GM21515 (cell line): Measurements from ENCODE around the gene MAN2A1.
"Not testable (repeated sequence)": the region's sequence is repeated elsewhere in the genome, so short reads cannot be mapped to it uniquely, and the experiment has no call there.

ENCODE experiments used
- ATAC-seq: cut with Tn5 transposase; IDR thresholded peaks from one replicate; pipeline ENCODE4 v1.9.1; 2021; ENCODE audit not compliant: unreplicated experiment

MAN2A1 gene

DNA sequence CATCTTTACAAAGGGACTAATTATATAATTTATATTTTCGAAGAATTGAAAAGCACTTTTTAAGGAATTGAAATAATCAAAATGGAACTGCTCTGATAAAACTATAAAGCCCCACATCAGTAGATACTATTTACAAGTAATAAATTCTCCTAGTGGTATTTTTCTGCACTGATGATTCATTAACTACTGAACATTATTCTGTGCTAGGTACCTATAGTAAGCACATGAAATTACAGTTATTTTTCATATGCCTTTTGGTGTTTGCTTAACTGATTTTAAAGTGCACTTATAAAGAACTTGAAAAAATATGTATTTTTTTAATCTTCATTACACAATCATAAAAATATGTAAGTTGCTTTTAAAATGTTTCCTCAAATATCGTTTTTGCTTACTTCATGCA lies 123.0 kb downstream of the MAN2A1 start:
- ATAC-seq = no peak

DNA sequence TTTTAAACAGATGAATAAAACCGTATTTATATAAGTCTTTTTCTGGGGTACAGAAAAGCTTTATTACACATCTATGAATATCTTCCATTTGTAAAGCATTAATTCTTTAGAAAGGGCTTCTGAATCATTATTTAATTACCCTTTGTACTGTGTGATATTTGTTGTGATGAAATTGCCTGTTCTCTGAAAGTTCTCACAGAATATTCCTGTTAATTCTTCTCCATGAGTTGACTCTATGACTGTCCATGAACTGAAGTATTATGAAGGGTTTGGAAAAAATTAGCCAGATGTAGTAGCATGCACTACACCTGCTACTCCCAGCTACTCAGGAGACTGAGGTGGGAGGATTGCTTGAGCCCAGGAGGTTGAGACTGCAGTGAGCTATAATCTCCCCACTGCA lies 127.0 kb downstream of the MAN2A1 start:
- ATAC-seq = no peak

DNA sequence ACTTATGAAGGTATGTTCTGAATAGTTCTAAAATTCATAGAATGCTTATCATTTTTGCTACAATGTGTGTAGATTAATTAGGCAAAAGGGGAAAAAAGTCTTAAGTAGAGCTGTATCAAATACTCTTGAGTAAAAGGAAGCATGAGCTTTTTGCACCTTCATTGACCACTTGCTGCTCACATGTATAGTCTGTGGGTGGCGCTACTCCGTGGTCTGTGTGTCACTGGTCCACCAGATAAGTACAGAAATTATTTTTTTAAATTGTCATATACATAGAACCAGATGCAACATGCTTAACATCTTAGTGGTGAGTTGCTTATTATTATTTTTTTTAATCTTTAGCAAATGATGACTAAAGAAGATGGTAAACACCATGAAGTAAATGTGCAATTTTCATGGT lies 130.2 kb downstream of the MAN2A1 start:
- ATAC-seq = no peak

DNA sequence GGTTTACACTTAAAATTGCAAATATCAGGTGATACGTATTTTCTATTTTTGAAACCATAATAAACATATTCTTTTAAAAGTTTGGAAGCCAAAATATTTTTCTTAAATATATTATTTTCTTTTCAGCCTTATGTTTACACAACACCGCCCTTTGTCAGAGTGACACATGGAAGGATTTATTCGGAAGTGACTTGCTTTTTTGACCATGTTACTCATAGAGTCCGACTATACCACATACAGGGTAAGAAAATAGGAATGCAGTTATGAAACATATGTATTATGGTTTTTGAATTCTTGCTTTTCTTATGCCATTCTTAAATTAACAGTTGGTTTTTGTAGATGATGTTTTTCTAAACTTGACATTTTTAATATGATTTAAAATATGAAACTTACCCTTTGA lies 133.9 kb downstream of the MAN2A1 start:
- no peak for ATAC-seq

DNA sequence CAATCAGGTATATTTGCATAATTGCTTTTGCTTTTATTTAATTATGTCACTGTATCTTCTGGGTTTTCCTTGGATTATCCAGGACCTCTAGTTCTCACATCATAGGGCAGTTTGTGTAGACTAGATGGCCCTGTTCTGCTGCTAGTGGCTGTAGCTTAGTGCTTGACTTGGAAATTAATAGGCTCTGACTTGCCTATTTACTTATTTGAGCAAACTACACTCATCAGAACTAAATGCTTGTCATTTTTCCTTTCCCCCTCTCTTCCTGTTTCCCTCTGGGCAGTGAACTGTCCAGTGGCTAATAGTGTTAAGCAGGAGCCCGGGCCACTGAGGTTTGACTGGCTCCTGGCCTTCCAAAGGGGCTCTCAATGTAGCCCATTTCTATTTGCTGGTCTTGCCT lies 135.7 kb downstream of the MAN2A1 start:
- no peak for ATAC-seq

DNA sequence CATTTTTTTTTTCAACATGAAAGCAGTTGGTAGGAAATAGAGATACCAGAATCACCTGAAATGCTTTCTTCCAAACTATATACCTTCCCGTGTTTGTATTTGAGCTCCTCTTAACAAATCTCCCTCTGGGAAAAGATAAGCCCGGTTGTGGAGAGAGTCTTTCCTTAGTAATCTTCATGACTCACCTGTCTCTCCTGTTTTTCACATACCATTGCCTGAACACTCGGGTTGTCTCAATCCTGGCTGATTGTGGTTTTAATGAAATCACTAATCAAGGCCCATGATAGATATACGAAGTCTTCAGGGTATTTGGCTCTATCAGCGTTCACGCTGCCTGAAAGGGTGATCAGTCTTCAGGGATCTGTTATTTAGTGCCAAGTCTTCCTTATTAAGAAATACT lies 136.7 kb downstream of the MAN2A1 start:
- no peak for ATAC-seq

DNA sequence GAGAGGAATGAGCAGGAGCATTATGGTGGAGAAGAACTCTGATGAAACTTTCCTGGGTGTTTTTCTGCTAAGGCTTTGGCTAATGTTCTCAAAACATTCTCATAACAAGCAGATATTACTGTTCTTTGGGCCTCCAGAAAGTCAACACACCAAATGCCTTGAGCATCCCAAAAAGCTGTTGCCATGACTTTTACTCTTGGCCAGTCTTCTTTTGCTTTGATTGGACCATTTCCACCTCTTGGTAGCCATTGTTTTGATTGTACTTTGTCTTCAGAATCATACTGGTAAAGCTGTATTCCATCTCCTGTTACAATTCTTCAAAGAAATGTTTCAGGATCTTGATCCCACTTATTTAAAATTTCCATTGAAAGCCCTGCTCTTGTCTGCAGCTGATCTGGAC lies 139.6 kb downstream of the MAN2A1 start:
- no peak for ATAC-seq

DNA sequence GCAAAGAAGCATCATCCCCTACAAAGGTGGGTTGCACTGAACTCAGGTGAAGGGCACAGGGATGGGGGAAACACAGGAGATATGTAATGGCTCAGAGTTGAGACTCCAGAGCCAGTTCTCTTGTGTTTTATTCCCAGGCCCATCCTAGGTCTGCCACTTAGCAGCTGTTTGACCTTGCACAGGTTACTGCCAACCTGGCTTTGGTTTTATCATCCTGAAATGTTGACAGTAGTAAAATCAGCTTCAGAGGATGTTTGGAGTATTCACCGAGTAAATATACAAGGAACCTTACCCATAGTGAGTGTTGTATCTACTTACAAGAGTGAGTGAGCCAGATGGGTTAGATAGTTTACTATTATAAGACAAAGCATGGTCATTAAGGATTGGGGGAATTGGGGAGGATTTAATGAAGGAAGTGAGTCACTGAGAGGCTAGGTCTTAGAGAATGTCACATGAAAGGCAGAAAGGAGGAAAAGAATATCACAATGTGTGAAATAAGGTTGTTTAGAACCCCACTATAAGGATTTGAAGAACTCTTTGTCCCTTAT lies 141.3 kb downstream of the MAN2A1 start:
- ATAC-seq = no peak

DNA sequence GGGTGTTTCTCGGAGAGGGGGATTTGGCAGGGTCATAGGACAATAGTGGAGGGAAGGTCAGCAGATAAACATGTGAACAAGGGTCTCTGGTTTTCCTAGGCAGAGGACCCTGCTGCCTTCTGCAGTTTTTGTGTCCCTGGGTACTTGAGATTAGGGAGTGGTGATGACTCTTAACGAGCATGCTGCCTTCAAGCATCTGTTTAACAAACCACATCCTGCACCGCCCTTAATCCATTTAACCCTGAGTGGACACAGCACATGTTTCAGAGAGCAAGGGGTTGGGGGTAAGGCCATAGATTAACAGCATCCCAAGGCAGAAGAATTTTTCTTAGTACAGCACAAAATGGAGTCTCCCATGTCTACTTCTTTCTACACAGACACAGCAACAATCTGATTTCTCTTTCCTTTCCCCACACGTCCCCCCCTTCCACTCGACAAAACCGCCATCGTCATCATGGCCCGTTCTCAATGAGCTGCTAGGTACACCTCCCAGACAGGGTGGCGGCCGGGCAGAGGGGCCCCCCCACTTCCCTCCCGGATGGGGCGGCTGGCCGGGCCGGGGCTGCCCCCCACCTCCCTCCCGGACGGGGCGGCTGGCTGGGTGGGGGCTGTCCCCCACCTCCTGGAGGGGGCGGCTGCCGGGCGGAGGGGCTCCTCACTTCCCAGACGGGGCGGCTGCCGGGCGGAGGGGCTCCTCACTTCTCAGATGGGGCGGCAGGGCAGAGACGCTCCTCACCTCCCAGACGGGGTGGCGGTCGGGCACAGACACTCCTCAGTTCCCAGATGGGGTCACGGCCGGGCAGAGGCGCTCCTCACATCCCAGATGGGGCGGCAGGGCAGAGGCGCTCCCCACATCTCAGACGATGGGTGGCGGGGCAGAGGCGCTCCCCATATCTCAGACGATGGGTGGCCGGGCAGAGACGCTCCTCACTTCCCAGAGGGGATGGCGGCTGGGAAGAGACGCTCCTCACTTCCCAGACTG lies 142.8 kb downstream of the MAN2A1 start:
- ATAC-seq = not testable (repeated sequence)

DNA sequence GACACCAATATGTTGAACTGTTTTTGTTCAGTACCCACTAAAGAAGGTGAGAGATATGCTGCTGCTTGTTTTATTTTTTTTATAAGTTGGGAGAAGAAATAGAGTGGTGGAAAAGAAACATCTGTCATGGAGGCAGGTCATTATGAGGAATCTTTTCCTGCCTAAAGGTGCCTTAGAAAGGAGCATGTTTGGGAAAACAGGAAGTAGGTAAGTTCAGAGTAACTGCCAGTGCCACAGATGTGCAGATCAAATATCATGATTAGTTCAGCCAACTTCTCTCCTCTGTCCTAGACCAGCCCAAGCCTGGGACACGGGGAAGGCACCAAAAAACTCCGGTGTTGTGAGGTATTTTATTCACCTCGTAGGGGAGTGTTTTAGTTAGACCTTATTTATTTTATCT lies 144.2 kb downstream of the MAN2A1 start:
- ATAC-seq = no peak

DNA sequence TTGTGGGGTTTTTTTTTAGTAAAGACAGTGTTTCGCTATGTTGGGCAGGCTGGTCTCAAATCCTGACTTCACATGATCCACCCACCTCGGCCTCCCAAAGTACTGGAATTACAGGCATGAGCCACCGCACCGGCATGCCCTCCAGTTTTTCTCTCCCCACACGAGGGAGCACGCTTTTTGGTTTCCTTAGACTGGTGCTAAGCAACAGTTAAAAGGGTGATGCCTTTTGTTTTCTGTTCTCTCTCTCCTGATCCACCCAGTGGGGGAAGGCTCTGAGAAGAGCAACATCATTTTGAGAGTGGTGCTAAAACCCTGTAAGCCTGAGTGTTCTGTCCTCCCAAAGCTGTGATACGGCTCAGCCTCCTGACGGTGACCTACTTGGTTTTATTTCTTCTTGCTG lies 146.6 kb downstream of the MAN2A1 start:
- ATAC-seq = no peak

DNA sequence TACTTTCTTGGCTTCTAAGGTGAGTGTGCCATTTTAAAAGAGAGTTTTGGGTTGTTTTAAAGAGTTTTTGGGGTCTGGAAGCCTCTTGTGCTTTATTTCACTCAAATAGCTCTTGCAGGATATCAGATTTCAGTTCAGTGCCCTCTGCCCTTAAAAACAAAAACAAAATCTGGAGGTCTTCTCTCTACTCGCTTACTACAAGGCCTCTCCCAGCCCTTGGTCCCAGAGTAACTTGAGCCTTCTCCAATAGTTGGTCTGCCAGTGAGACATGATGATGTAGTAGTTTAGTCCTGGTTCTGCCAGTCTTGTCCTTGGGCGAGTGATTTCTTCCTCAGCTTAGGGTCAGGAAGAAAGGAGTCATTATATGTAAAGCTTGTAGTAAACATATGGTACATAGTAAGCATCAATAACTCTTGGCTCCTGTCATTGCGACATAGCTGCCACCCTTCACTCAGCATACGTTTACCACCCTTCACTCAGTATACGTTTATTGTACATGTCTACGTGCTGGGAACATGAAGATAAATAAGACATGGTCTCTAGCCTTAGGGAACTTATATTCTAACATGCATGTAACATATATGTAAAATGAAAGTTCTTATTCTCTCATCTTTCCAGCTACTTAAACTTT lies 147.6 kb downstream of the MAN2A1 start:
- ATAC-seq = no peak

DNA sequence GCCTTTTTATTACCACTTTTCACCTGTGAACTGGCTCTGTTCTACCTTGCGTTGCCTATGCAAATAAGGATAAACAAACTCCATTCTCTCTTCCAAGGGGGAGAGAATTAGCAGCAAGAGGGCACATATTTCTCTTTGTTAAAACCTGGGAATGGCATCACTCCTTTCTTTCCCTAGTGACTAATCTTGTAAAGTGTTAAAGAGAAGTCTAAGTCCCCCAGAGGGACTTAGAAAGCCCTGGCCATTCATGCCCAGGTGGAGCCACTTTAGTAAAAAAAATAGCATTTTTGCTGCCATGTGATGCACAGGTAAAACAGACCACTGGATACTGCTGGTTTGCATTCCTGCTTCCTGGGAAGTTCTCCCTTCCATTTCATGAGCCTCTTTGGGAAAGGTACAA lies 148.4 kb downstream of the MAN2A1 start:
- ATAC-seq = no peak

DNA sequence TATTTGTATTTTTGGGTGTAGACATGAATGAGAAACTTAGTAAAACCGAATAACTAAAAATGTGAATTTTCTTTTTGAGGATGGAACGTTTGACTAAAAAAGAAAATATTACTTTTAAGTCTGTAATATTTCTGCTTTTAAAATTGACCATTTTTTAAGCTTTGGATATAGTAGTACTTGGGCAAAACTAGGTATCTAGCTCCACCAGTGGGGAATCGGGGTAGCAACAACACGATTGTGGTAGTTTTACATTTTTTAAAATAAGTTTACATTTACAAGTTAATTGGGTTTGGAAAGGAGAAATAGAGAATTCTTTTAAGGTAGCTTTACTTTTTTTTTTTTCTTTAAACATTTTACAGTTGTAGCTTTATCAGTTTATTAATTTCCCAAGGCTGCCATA lies 154.4 kb downstream of the MAN2A1 start:
- no peak for ATAC-seq

DNA sequence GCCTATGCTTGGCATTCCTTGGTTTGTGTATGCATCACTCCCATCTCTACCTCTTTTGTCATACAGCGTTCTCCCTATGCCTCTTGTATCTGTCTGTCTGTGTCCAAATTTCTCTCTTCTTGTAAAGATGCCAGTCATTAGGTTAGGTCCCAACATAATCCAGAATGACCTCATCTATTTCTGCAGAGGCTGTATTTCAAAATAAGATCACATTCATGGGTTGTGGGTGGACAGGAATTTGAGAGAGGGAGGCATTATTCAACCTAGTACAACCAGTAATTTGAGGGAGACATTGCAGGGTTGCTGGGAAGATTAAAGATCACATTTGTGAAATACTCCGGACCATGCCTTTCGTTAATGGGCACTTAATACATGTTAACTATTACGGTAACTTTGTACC lies 155.0 kb downstream of the MAN2A1 start:
- no peak for ATAC-seq

DNA sequence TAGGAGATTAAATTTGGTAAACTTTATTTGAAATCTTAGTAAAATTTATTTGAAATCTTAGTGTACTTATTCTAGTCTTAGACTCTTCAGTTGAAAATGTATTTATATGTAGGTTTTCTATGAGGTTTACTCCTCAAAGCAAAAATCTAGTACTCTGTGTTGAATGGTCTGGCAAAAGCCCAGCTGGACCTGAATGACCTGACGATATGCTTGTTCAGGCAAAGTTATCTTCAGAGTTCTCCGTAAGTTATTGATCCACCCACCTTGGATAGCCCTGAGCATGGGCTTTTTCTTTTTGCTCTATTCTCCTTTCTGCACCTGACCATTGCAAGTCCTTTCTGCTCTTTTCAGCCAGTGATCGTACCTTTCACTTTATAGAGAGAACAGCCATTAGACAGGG lies 158.4 kb downstream of the MAN2A1 start:
- ATAC-seq = no peak

DNA sequence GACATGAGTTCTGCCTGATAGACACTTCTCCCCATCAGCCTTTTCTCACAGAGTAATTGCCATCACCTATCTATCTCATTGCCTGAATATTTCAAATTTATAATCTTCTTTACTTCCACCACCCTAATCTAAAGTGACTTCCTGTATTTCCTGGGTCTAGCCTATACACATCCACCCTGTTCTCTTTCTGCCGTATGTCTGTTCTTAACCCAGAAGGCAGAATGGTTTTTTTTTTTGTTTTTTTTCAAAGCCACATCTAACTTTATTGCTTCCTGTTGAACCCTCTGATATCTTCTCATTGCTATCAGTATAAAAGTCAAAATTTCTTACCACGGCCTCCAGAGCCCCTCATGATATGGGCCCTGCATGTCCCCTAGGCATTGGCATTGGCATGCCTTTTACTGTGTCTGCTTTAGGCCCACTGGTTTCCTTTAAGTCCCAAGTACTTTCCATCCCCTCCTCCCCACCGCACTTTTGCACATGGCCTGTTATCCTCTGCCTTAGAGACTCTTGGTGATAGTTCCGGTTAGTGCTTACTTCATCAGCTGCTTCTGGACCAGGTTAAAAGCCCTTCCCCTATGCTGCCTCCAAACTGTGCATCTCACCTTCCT lies 159.9 kb downstream of the MAN2A1 start:
- ATAC-seq = no peak

DNA sequence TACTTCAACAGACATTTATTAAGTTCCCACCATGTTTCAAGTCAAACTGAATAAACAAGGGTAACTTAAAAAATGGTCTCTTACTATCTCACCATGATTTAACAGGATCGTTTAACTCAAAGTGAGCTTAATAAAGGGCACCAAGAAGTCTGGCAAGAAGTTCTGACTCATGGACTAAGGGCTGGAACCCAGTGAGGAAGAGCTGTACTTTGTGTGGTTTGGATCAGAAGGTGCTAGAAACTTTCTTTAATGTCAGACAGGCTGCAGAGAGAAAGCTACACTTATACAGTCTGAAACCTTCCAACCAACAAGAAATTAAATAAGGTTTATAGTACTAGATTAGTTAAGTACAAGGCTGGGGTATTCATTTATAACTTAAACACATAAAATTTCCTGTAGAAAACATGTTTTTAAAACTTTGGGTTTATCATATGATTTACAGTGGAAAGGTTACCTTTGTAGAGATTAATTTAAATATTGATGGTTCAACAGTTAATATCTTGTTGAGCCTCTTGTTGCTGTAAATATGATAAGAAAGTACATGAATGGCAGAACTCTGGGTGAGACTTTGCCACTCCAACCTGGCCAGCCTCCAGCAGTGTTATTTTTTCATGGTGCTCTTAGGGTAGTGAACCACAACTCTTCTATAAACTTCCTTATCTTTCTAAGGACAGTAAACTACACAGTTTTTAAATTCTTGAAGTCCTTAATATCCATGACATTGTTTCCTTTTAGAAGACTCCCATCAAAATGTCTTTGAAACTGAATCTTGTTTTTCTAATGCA lies 162.8 kb downstream of the MAN2A1 start:
- no peak for ATAC-seq

DNA sequence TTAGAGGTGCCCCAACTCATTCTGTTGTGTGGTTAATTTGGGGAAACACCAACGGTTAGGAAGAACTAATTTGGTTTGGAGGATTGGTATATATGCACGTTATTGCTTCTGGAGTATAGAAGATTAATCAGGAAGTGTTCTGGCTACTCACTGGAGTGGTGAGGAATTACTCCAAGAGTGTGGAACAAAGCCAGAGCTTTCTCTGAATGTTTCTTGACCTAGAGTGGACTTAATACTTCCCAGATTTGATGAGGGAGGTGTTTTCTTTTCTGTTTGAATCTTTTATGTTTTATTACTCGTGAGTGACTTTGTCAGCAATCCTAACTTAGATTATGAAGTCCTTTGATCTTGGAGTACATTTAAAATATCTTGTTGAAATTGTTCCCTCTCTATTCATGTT lies 163.7 kb downstream of the MAN2A1 start:
- ATAC-seq = no peak

DNA sequence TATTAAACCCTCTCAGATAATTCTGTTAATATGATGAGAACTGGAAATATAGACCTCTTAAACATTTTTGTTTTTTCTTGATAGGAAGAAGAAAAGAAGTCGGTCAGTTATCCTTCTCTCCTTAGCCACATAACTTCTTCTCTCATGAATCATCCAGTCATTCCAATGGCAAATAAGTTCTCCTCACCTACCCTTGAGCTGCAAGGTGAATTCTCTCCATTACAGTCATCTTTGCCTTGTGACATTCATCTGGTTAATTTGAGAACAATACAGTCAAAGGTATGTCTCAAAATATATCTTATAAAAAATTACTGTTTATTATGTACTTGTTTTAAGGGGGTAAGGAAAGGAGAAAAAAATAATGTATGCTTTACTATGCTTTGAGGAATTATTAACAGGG lies 165.3 kb downstream of the MAN2A1 start:
- ATAC-seq = no peak
